NB4 (cell line): Measurements from ENCODE around the gene APOB.

Source experiments
- DNase-seq: peaks from one replicate; pipeline ENCODE4 v3.0.0; 2010; ENCODE audit warnings: low read depth
- H3K4me3 ChIP-seq: one replicate; pipeline ENCODE4 v1.5.1; 2011; ENCODE audit warnings: mild to moderate bottlenecking, low read depth, low read length, moderate library complexity
- CTCF ChIP-seq: IDR thresholded peaks from one replicate; pipeline ENCODE4 v1.5.1; 2012; ENCODE audit warnings: low read depth, low read length
- MAX ChIP-seq: IDR thresholded peaks from 2 replicates; pipeline ENCODE4 v1.6.1; 2011; ENCODE audit warnings: low read depth, low read length
- MYC ChIP-seq: IDR thresholded peaks from 2 replicates; pipeline ENCODE4 v1.6.1; 2011; ENCODE audit warnings: low read depth, low read length
- POLR2A ChIP-seq: IDR thresholded peaks from 2 replicates; pipeline ENCODE4 v1.6.1; 2011; ENCODE audit warnings: mild to moderate bottlenecking; ENCODE audit not compliant: insufficient read length; ENCODE audit errors: extremely low read depth

APOB gene

GRCh38 chr2:21059885-21060610 lies 16.2 kb upstream of the APOB start:
- no peak for DNase-seq
- H3K4me3 ChIP-seq, result no peak overlapping the region
- no peak for TF ChIP-seq POLR2A
- no peak for TF ChIP-seq CTCF
- TF ChIP-seq MAX, result no peak
- TF ChIP-seq MYC, result no peak

- H3K4me3 ChIP-seq, result no peak overlapping the region
- TF ChIP-seq MYC (no peak), MAX (no peak), CTCF (no peak), POLR2A (no peak)
- no peak for DNase-seq
Measured at GRCh38 chr2:21057097-21057496, 13.2 kb upstream of the APOB start.

GRCh38 chr2:21055879-21056790 lies 12.3 kb upstream of the APOB start:
- TF ChIP-seq MYC, result no peak
- no peak overlapping the region for H3K4me3 ChIP-seq
- peak; percentile 31 for DNase-seq

GRCh38 chr2:21055451-21055850 lies 11.6 kb upstream of the APOB start:
- no peak for TF ChIP-seq CTCF
- TF ChIP-seq POLR2A, result no peak
- TF ChIP-seq MAX, result no peak
- TF ChIP-seq MYC, result no peak
- DNase-seq, result no peak
- H3K4me3 ChIP-seq, result no peak overlapping the region

- no peak for DNase-seq
- TF ChIP-seq MYC, result no peak
- no peak for TF ChIP-seq MAX
- TF ChIP-seq CTCF, result no peak
- no peak for TF ChIP-seq POLR2A
- H3K4me3 ChIP-seq, result no peak overlapping the region
Measured at GRCh38 chr2:21054011-21054410, 10.1 kb upstream of the APOB start.

GRCh38 chr2:21052044-21052443 lies 8.2 kb upstream of the APOB start:
- DNase-seq, result peak; percentile 41
- TF ChIP-seq MYC, result no peak
- TF ChIP-seq MAX, result no peak
- no peak for TF ChIP-seq POLR2A
- no peak for TF ChIP-seq CTCF
- no peak overlapping the region for H3K4me3 ChIP-seq
